ENCODE results near the gene INSL3. TPM values are rescaled to one million over a fixed set of nuclear protein-coding genes. Genes with fewer than 3 reads are reported as not detected.

Gene INSL3
- total and polyA plus RNA-seq, 8 donors: 0.21 to 0.76 TPM; not detected in 6

GRCh38 chr19:17847538-17848366 lies 26.4 kb upstream of the INSL3 start, which contains the start of gene JAK3:
Gene JAK3 (minus strand): TSS chr19:17847982. CDS start chr19:17844417, 3,565 bp downstream.
- Histone ChIP-seq H3K4me3 (peak within 1 kb of the TSS; percentile 32 to 53), H3K27ac (peak within 1 kb of the TSS; percentile 85 to 96), H3K27me3 (peaks cover 0 to 4% of the 10 kb centered on the region in 2 donors), H3K4me1 (peaks cover 0 to 80% of the 10 kb centered on the region in 2 donors), H3K9me3 (no peaks in the 10 kb centered on the region), H3K36me3 (peaks cover 0 to 11% of the 10 kb centered on the region in 2 donors)
- intact Hi-C loops (cut with DNase I): no loop called here
- peak; percentile 62 for ATAC-seq
- peak; percentile 53 to 91 (median 72) for DNase-seq
- no peak for TF ChIP-seq CTCF (IDR thresholded peaks at IDR 0.05)

GRCh38 chr19:17846146-17846545 lies 24.8 kb upstream of the INSL3 start:
- intact Hi-C loops (cut with DNase I): no loop called here
- H3K36me3 ChIP-seq: peaks cover 0 to 27% of the 10 kb centered on the region in 2 donors
- peaks cover 0 to 81% of the 10 kb centered on the region in 2 donors for H3K4me1 ChIP-seq
- H3K27ac ChIP-seq: peak overlapping the region in 1 of 2 donors; percentile 96
- no peak for TF ChIP-seq CTCF (IDR thresholded peaks at IDR 0.05)
- peak overlapping the region in 1 of 2 donors; percentile 53 for H3K4me3 ChIP-seq
- ATAC-seq (no peak), DNase-seq (no peak)
- peaks cover 0 to 20% of the 10 kb centered on the region in 2 donors for H3K27me3 ChIP-seq
- H3K9me3 ChIP-seq: no peaks in the 10 kb centered on the region

- H3K4me1 ChIP-seq: peaks cover 0 to 59% of the 10 kb centered on the region in 2 donors
- H3K27me3 ChIP-seq: peaks cover 0 to 33% of the 10 kb centered on the region in 2 donors
- TF ChIP-seq CTCF (IDR thresholded peaks at IDR 0.05): no peak
- H3K27ac ChIP-seq: no peak overlapping the region
- intact Hi-C loops (cut with DNase I): no loop called here
- H3K9me3 ChIP-seq: no peaks in the 10 kb centered on the region
- no peak for ATAC-seq
- peaks cover 0 to 49% of the 10 kb centered on the region in 2 donors for H3K36me3 ChIP-seq
- no peak for DNase-seq
- H3K4me3 ChIP-seq: no peak overlapping the region
Measured at GRCh38 chr19:17843908-17844490, 22.7 kb upstream of the INSL3 start.

- Histone ChIP-seq H3K4me1 (peaks cover 0 to 53% of the 10 kb centered on the region in 2 donors), H3K9me3 (no peaks in the 10 kb centered on the region), H3K27me3 (peaks cover 0 to 33% of the 10 kb centered on the region in 2 donors), H3K36me3 (peaks cover 0 to 55% of the 10 kb centered on the region in 2 donors), H3K4me3 (no peak overlapping the region), H3K27ac (no peak overlapping the region)
- DNase-seq (no peak), ATAC-seq (no peak)
- intact Hi-C loops (cut with DNase I): no loop called here
- TF ChIP-seq CTCF (IDR thresholded peaks at IDR 0.05): no peak
Measured at GRCh38 chr19:17843292-17843827, 22.0 kb upstream of the INSL3 start.
